GM13977 (cell line): ENCODE data around the gene GPHN.

Experiments used
- DNase-seq: peaks from one replicate; pipeline ENCODE4 v3.0.0; 2012; ENCODE audit warnings: low spot score
- CTCF ChIP-seq: IDR thresholded peaks from 2 replicates; pipeline ENCODE4 v1.5.1; 2012; ENCODE audit warnings: mild to moderate bottlenecking, control low read depth; ENCODE audit not compliant: insufficient read depth; ENCODE audit errors: extremely low read depth, missing control alignments
- in situ Hi-C: fragments of 300-500 bp; cut with MboI; formaldehyde crosslinking; loops from one replicate; pipeline ENCODE4 v1.12.0; 2022; ENCODE audit warnings: low sequenced_read_pairs, low pct_unique_long_range_greater_than_20kb, mixed read lengths, inconsistent platforms; ENCODE audit not compliant: unreplicated experiment

GPHN gene

DNA sequence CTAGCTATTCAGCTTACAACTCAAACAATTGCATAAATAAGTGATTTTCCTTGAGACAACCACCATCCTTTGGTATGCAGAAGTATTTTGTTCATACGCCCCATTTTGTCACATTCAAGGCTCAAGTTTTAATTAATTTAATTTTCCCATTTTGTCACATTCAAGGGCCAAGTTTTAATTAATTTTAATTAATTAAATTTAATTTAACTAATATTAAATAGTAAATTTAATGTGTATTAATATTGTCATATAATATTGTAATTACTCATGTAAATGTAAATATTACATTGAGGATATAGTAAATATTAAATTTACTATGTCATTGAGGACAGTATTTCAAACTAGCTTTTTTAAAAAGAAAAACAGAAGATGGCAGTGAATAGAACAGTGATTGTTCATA lies 464.5 kb downstream of the GPHN start:
- TF ChIP-seq CTCF, result no peak

GRCh38 chr14:66974397-66975025 lies 466.6 kb downstream of the GPHN start:
- no peak for TF ChIP-seq CTCF
- in situ Hi-C loops, result no loop called here
- DNase-seq, result no peak

More for the DNA sequence above, 464.5 kb downstream of the GPHN start:
- no peak for DNase-seq
- in situ Hi-C loops, result no loop called here

- in situ Hi-C loops, result no loop called here
- no peak for TF ChIP-seq CTCF
- DNase-seq, result no peak
Observed at GRCh38 chr14:66975251-66975650, 467.3 kb downstream of the GPHN start.

- no peak for TF ChIP-seq CTCF
- DNase-seq, result no peak
- in situ Hi-C loops, result no loop called here
Observed at GRCh38 chr14:66979101-66979974, 471.4 kb downstream of the GPHN start.

DNA sequence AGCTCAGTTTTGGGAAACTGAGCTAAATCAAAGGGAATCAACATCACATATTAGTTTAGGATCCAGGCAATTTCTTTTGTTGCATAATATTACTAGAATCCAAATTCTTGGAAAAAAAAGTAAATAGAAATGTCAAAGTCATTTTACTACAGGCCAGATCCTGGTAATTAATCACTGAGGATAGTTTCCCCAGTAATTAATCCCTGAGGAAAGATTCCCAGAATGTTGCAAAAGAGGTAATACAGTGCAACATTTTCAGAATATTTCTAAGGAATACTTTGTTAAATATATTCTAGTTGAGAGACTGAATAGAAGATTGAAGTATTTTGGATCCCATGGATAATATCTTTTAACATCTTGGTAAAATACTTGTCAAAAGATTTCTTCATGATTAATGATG lies 474.3 kb downstream of the GPHN start:
- in situ Hi-C loops, result no loop called here
- no peak for TF ChIP-seq CTCF
- DNase-seq, result no peak

DNA sequence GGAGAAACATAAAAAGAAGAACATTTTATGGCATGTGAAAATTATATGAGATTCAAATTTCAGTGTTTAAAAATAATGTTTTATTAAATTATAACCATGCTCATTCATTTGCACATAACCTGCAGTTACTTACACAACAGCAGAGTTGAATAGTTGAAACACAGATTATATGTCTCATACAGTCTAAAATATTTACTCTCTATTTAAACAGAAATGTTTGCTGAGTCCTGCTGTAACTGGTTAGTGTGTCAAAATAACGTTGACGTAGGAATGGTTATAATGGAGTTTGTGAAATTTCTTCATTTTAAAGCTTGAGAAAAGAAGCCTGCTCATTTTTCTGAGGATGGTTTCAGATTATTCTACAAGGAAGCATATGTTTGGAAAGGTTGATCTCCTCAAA lies 484.8 kb downstream of the GPHN start:
- no peak for DNase-seq
- no peak for TF ChIP-seq CTCF
- in situ Hi-C loops, result no loop called here
